Measurements from ENCODE around the gene RPL12.

RPL12 gene

GRCh38 chr9:127450830-127451607, at the start of gene RPL12, which contains the start of gene LRSAM1:
TSS of gene RPL12 (minus strand) at chr9:127451406. CDS start at chr9:127451317, 89 bp downstream.
TSS of gene LRSAM1 (plus strand) at chr9:127451510. CDS start at chr9:127454528, 3,018 bp downstream.
- DNase-seq (ENCODE audit: low spot score): peak; percentile 91

GRCh38 chr9:127500862-127501261, 49.7 kb upstream of the RPL12 start:
- DNase-seq (ENCODE audit: low spot score): no peak

- no peak for DNase-seq (ENCODE audit: low spot score)
Observed at GRCh38 chr9:127500399-127500798, 49.2 kb upstream of the RPL12 start.

GRCh38 chr9:127498298-127498697, 47.1 kb upstream of the RPL12 start:
- no peak for DNase-seq (ENCODE audit: low spot score)

GRCh38 chr9:127497656-127498290, 46.6 kb upstream of the RPL12 start:
- no peak for DNase-seq (ENCODE audit: low spot score)

GRCh38 chr9:127496974-127497373, 45.8 kb upstream of the RPL12 start:
- no peak for DNase-seq (ENCODE audit: low spot score)

- no peak for DNase-seq (ENCODE audit: low spot score)
Observed at GRCh38 chr9:127495884-127496555, 44.8 kb upstream of the RPL12 start.

GRCh38 chr9:127494304-127494702, 43.1 kb upstream of the RPL12 start:
- DNase-seq (ENCODE audit: low spot score): no peak

GRCh38 chr9:127493592-127494303, 42.5 kb upstream of the RPL12 start:
- no peak for DNase-seq (ENCODE audit: low spot score)

GRCh38 chr9:127492616-127493015, 41.4 kb upstream of the RPL12 start:
- DNase-seq (ENCODE audit: low spot score): no peak

GRCh38 chr9:127491516-127491915, 40.3 kb upstream of the RPL12 start:
- no peak for DNase-seq (ENCODE audit: low spot score)

- no peak for DNase-seq (ENCODE audit: low spot score)
Observed at GRCh38 chr9:127490535-127491230, 39.5 kb upstream of the RPL12 start.

- no peak for DNase-seq (ENCODE audit: low spot score)
Observed at GRCh38 chr9:127489471-127490115, 38.4 kb upstream of the RPL12 start.

- DNase-seq (ENCODE audit: low spot score): no peak
Observed at GRCh38 chr9:127488946-127489345, 37.7 kb upstream of the RPL12 start.

- no peak for DNase-seq (ENCODE audit: low spot score)
Observed at GRCh38 chr9:127485995-127486394, 34.8 kb upstream of the RPL12 start.

- DNase-seq (ENCODE audit: low spot score): no peak
Observed at GRCh38 chr9:127482662-127483061, 31.5 kb upstream of the RPL12 start.

GRCh38 chr9:127479507-127480081, 28.4 kb upstream of the RPL12 start:
- no peak for DNase-seq (ENCODE audit: low spot score)

- DNase-seq (ENCODE audit: low spot score): no peak
Observed at GRCh38 chr9:127474592-127474991, 23.4 kb upstream of the RPL12 start.

GRCh38 chr9:127473932-127474331, 22.7 kb upstream of the RPL12 start:
- DNase-seq (ENCODE audit: low spot score): no peak

GRCh38 chr9:127473501-127473900, 22.3 kb upstream of the RPL12 start:
- DNase-seq (ENCODE audit: low spot score): no peak

GRCh38 chr9:127470662-127471061, 19.5 kb upstream of the RPL12 start:
- no peak for DNase-seq (ENCODE audit: low spot score)
